MM.1S (cell line): ENCODE measurements around the gene ZNF473.
"Not testable (repeated sequence)": the region's sequence is repeated elsewhere in the genome, so short reads cannot be mapped to it uniquely, and the experiment has no call there.

ENCODE experiments used
- DNase-seq: peaks from one replicate; pipeline ENCODE4 v3.0.0-alpha.2; 2015
- H2AFZ ChIP-seq: fragments of 300-600 bp; sonication (generic); 2 replicates; pipeline ENCODE4 v1.6.0; 2016; ENCODE audit warnings: antibody characterized with exemption, low read length
- H3F3A ChIP-seq: fragments of 300-600 bp; sonication (generic); 2 replicates; pipeline ENCODE4 v1.6.1; 2016; ENCODE audit warnings: mild to moderate bottlenecking, antibody characterized with exemption, low read length, moderate library complexity, mixed read lengths; ENCODE audit not compliant: insufficient read depth
- H3K27ac ChIP-seq: fragments of 300-600 bp; sonication (generic); 2 replicates; pipeline ENCODE4 v1.5.1; 2016; ENCODE audit warnings: mild to moderate bottlenecking, low read length
- H3K27me3 ChIP-seq: fragments of 300-600 bp; sonication (generic); replicated peaks from 2 replicates; pipeline ENCODE4 v1.6.0; 2016; ENCODE audit warnings: low read length; ENCODE audit not compliant: insufficient read depth
- H3K36me3 ChIP-seq: fragments of 300-600 bp; sonication (generic); replicated peaks from 2 replicates; pipeline ENCODE4 v1.6.1; 2016; ENCODE audit warnings: mild to moderate bottlenecking, low read length, mixed read lengths; ENCODE audit not compliant: insufficient read depth
- H3K4me1 ChIP-seq: fragments of 300-600 bp; sonication (generic); 2 replicates; pipeline ENCODE4 v1.6.1; 2016; ENCODE audit warnings: low read length, mixed read lengths
- H3K4me2 ChIP-seq: fragments of 300-600 bp; sonication (generic); 2 replicates; pipeline ENCODE4 v1.6.0; 2016; ENCODE audit warnings: low read depth, low read length
- H3K4me3 ChIP-seq: fragments of 300-600 bp; sonication (generic); 2 replicates; pipeline ENCODE4 v1.5.1; 2016; ENCODE audit warnings: low read length, mixed read lengths
- H3K79me2 ChIP-seq: fragments of 300-600 bp; sonication (generic); 2 replicates; pipeline ENCODE4 v1.6.1; 2016; ENCODE audit warnings: mixed run types, low read length, mixed read lengths
- H3K9ac ChIP-seq: fragments of 300-600 bp; sonication (generic); 2 replicates; pipeline ENCODE4 v1.6.1; 2016; ENCODE audit warnings: low read length, mixed read lengths
- H3K9me2 ChIP-seq: fragments of 300-600 bp; sonication (generic); replicated peaks from 2 replicates; pipeline ENCODE4 v1.6.1; 2016; ENCODE audit warnings: mild to moderate bottlenecking, low read length, mixed read lengths; ENCODE audit not compliant: insufficient read depth
- H3K9me3 ChIP-seq: fragments of 300-600 bp; sonication (generic); replicated peaks from 2 replicates; pipeline ENCODE4 v1.6.1; 2016; ENCODE audit warnings: mild to moderate bottlenecking, low read length, mixed read lengths; ENCODE audit not compliant: insufficient read depth
- H4K20me1 ChIP-seq: fragments of 300-600 bp; sonication (generic); 2 replicates; pipeline ENCODE4 v1.6.1; 2016; ENCODE audit warnings: mild to moderate bottlenecking, low read length, moderate library complexity, mixed read lengths; ENCODE audit not compliant: insufficient read depth
- CTCF ChIP-seq: fragments of 300-600 bp; sonication (generic); IDR thresholded peaks from 2 replicates; pipeline ENCODE4 v1.5.1; 2016; ENCODE audit warnings: antibody characterized with exemption, low read length, mixed read lengths

ZNF473 gene

GRCh38 chr19:50087153-50087552, 61.3 kb downstream of the ZNF473 start:
- H3K27ac ChIP-seq, H3K9ac ChIP-seq, H3K9me3 ChIP-seq, H4K20me1 ChIP-seq, H3K79me2 ChIP-seq, H3K4me1 ChIP-seq, H2AFZ ChIP-seq, H3K4me2 ChIP-seq, H3K4me3 ChIP-seq, H3K9me2 ChIP-seq, DNase-seq, H3F3A ChIP-seq, H3K36me3 ChIP-seq: not testable (repeated sequence)
- peaks cover 10% of the 10 kb centered on the region for H3K27me3 ChIP-seq

DNA sequence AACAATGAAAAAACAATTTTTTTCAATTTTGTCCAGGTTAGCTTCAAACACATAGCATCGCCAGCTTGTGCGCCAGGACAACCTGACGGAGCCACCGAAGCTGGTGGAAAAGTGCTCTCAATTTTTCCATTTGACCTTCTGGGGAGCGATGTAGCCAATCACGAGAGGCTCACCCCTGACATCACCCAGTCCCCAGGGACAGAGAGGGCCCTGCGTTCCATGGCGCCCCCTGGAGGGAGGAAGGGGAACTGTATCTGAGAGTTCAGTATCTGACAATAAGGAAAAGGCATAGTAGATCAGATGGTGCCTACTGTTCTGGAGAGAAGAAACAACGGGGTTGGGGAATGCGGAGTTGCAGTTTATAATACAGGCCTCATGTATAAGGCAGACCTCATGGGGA, 64.9 kb downstream of the ZNF473 start:
- not testable (repeated sequence) for H3K27me3 ChIP-seq

DNA sequence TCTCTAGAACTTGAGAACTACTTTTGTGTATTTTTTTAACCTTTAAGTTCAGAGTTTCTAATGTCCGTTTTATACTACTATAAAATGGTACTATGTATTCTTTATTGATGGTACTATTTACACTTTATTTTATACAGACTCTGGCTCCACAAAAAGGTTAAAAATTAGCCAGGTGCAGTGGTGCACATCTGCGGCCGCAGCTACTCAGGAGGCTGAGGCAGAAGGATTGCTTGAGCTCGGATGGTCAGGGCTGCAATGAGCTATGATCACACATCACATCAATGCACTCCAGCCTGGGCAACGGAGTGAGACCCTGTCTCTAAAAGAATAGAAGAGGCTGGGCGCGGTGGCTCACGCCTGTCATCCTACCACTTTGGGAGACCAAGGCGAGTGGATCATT, 66.0 kb downstream of the ZNF473 start:
- not testable (repeated sequence) for H3K9ac ChIP-seq, H4K20me1 ChIP-seq, H3K27me3 ChIP-seq, H3K79me2 ChIP-seq, DNase-seq, H3K9me3 ChIP-seq, H3K36me3 ChIP-seq, H3K9me2 ChIP-seq, H3K4me2 ChIP-seq, H2AFZ ChIP-seq, H3K4me3 ChIP-seq, H3K27ac ChIP-seq, H3K4me1 ChIP-seq, H3F3A ChIP-seq

More for the DNA sequence above, 64.9 kb downstream of the ZNF473 start:
- not testable (repeated sequence) for H3F3A ChIP-seq, H4K20me1 ChIP-seq, H3K4me2 ChIP-seq, H3K36me3 ChIP-seq, H3K27ac ChIP-seq, H3K4me1 ChIP-seq, H2AFZ ChIP-seq, H3K79me2 ChIP-seq, DNase-seq, H3K9ac ChIP-seq, H3K9me3 ChIP-seq, H3K4me3 ChIP-seq, H3K9me2 ChIP-seq
- TF ChIP-seq CTCF: peak; percentile 21

- H3K27ac ChIP-seq, DNase-seq, H3K36me3 ChIP-seq, H3K9me3 ChIP-seq, H3K4me3 ChIP-seq, H3K4me2 ChIP-seq, H3K9ac ChIP-seq, H3K79me2 ChIP-seq, H3K4me1 ChIP-seq, H3K9me2 ChIP-seq, H3F3A ChIP-seq, H2AFZ ChIP-seq, H3K27me3 ChIP-seq, H4K20me1 ChIP-seq: not testable (repeated sequence)
Observed at GRCh38 chr19:50092597-50092996, 66.8 kb downstream of the ZNF473 start.

DNA sequence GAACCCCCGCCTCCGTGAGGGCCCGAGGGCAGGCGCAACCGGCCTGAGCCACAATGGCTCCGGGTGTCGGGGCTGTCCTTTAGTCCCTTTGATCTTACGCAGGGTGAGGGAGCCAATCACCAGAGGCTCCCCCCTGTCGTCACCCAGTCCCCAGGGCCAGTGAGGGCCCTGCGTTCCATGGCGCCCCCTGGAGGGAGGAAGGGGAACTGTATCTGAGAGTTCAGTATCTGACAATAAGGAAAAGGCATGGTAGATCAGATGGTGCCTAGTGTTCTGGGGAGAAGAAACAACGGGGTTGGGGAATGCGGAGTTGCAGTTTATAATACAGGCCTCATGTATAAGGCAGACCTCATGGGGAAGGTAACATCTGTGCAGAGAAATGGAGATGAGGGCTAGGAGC, 72.1 kb downstream of the ZNF473 start:
- H3K79me2 ChIP-seq, H3K4me1 ChIP-seq, H3K36me3 ChIP-seq, H3K4me2 ChIP-seq, H3K27ac ChIP-seq, H3K9ac ChIP-seq, H4K20me1 ChIP-seq, H2AFZ ChIP-seq, H3F3A ChIP-seq, DNase-seq, H3K27me3 ChIP-seq, H3K4me3 ChIP-seq, H3K9me3 ChIP-seq, H3K9me2 ChIP-seq: not testable (repeated sequence)

DNA sequence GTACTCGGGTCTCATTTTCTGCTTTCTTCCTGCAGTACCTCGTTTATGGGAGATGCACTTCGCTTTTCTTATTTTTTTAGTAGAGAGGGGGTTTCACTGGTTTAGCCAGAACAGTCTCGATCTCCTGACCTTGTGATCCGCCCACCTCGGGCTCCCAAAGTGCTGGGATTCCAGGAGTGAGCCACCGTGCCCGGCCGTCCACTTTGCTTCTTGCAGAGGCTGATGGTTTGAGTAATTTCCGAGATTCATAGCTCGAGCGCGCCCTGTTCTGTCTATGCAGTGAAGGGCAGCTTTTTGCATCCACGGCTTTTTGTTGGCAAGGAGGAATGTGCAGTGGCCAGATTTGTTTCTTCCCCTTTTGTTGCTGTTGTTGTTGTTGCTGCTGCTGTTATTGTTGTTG, 73.1 kb downstream of the ZNF473 start:
- not testable (repeated sequence) for DNase-seq, H3K4me3 ChIP-seq, H3K9me2 ChIP-seq, H4K20me1 ChIP-seq, H3K79me2 ChIP-seq, H3K27me3 ChIP-seq, H3K4me1 ChIP-seq, H3K36me3 ChIP-seq, H3K9me3 ChIP-seq, H3F3A ChIP-seq, H3K9ac ChIP-seq, H3K4me2 ChIP-seq, H3K27ac ChIP-seq, H2AFZ ChIP-seq

DNA sequence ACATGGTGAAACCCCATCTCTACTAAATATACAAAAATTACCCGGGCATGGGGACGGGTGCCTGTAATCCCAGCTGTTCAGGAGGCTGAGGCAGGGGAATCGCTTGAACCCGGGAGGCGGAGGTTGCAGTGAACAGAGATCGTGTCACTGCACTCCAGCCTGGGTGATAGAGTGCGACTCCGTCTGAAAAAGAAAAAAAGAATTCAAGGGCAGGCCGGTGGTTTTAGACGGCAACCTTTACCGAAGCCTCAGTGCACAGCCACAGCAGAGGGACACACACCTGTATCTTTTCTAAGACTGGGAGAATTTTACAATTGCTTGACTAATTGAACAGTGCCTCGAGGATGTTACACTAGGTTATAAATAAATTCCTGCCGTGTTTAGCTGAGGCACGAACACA, 73.9 kb downstream of the ZNF473 start:
- not testable (repeated sequence) for H3K9me3 ChIP-seq, H3K27ac ChIP-seq, H3F3A ChIP-seq, H2AFZ ChIP-seq, H4K20me1 ChIP-seq, H3K9me2 ChIP-seq, H3K27me3 ChIP-seq, DNase-seq, H3K4me2 ChIP-seq, H3K9ac ChIP-seq, H3K36me3 ChIP-seq, H3K4me1 ChIP-seq, H3K79me2 ChIP-seq, H3K4me3 ChIP-seq

GRCh38 chr19:50100946-50101345, 75.1 kb downstream of the ZNF473 start:
- not testable (repeated sequence) for H3K4me1 ChIP-seq, H3F3A ChIP-seq, H3K79me2 ChIP-seq, H2AFZ ChIP-seq, DNase-seq, H3K9ac ChIP-seq, H3K27me3 ChIP-seq, H3K4me3 ChIP-seq, H3K27ac ChIP-seq, H4K20me1 ChIP-seq, H3K9me2 ChIP-seq, H3K36me3 ChIP-seq, H3K4me2 ChIP-seq, H3K9me3 ChIP-seq
